Bronchial epithelial cell (primary cell): Measurements from ENCODE around the gene KREMEN2. TPM values are rescaled to one million over a fixed set of nuclear protein-coding genes. Genes with fewer than 3 reads are reported as not detected.

ENCODE experiments used
- DNase-seq: peaks from one replicate; pipeline ENCODE4 v3.0.0-alpha.2; 2010; ENCODE audit warnings: low read depth
- FAIRE-seq: peaks from 2 replicates; lab custom pipeline; 2011; peaks lifted over from hg19 to GRCh38; lab: Jason Lieb, UNC
- H3K27me3 ChIP-seq: 2 replicates; pipeline ENCODE4 v1.5.1; 2011; ENCODE audit warnings: low read length; ENCODE audit not compliant: control insufficient read depth, insufficient read depth
- H3K36me3 ChIP-seq: 2 replicates; pipeline ENCODE4 v1.5.1; 2011; ENCODE audit warnings: low read length; ENCODE audit not compliant: control insufficient read depth, insufficient read depth
- H3K4me3 ChIP-seq: 2 replicates; pipeline ENCODE4 v1.5.1; 2011; ENCODE audit warnings: mild to moderate bottlenecking, low read depth, low read length, control low read depth
- CTCF ChIP-seq: IDR thresholded peaks from 2 replicates; pipeline ENCODE4 v1.5.1; 2011; ENCODE audit warnings: mild to moderate bottlenecking, moderate library complexity, low read length, control low read depth, inconsistent platforms; ENCODE audit not compliant: insufficient read depth, severe bottlenecking
- total RNA-seq: library from RNA; depleted of rRNA; stranded (reverse); fragments of >200 nt; gene quantifications from 2 replicates; pipeline ENCODE4 v1.2.1, GENCODE V29; 2014

Gene KREMEN2
- total RNA-seq, 1 donor from 2014 or later, result 1.1 TPM

GRCh38 chr16:2956579-2956956 is 7.5 kb upstream of the KREMEN2 start:
- Histone ChIP-seq H3K27me3 (peaks cover 8% of the 10 kb centered on the region), H3K4me3 (no peak overlapping the region), H3K36me3 (no peaks in the 10 kb centered on the region)
- no peak for TF ChIP-seq CTCF
- DNase-seq (no peak), FAIRE-seq (no peak)

GRCh38 chr16:2959206-2959605 is 4.9 kb upstream of the KREMEN2 start:
- no peak for TF ChIP-seq CTCF
- DNase-seq, result no peak
- H3K27me3 ChIP-seq, result peaks cover 8% of the 10 kb centered on the region
- H3K4me3 ChIP-seq, result no peak overlapping the region
- H3K36me3 ChIP-seq, result no peaks in the 10 kb centered on the region
- FAIRE-seq, result peak; percentile 23

GRCh38 chr16:2960183-2961010 is 3.7 kb upstream of the KREMEN2 start:
- TF ChIP-seq CTCF, result no peak
- FAIRE-seq (no peak), DNase-seq (no peak)
- H3K27me3 ChIP-seq, result no peaks in the 10 kb centered on the region
- H3K36me3 ChIP-seq, result no peaks in the 10 kb centered on the region
- H3K4me3 ChIP-seq, result no peak overlapping the region

GRCh38 chr16:2962334-2963073 is 1.6 kb upstream of the KREMEN2 start:
- DNase-seq (no peak), FAIRE-seq (no peak)
- Histone ChIP-seq H3K27me3 (no peaks in the 10 kb centered on the region), H3K4me3 (no peak overlapping the region), H3K36me3 (no peaks in the 10 kb centered on the region)
- no peak for TF ChIP-seq CTCF

GRCh38 chr16:2963074-2963722 is 877 bp upstream of the KREMEN2 start:
- no peak for DNase-seq
- no peak for FAIRE-seq
- no peaks in the 10 kb centered on the region for H3K36me3 ChIP-seq
- TF ChIP-seq CTCF, result no peak
- peak overlapping the region; percentile 44 for H3K4me3 ChIP-seq
- H3K27me3 ChIP-seq, result no peaks in the 10 kb centered on the region
